H9 (cell line): ENCODE measurements around the gene MAPK8IP1. TPM values are rescaled to one million over a fixed set of nuclear protein-coding genes. Genes with fewer than 3 reads are reported as not detected.

Experiments
- DNase-seq: peaks from one replicate; pipeline ENCODE4 v3.0.0-alpha.2; 2017
- H2AFZ ChIP-seq: one replicate; pipeline ENCODE4 v1.6.1; 2013; ENCODE audit warnings: mild to moderate bottlenecking, low read length, control low read depth, moderate library complexity
- H2AK5ac ChIP-seq: 2 replicates; pipeline ENCODE4 v1.6.1; 2013; ENCODE audit warnings: low read length, control low read depth, mixed read lengths; ENCODE audit not compliant: insufficient read length
- H2BK120ac ChIP-seq: one replicate; pipeline ENCODE4 v1.6.1; 2013; ENCODE audit warnings: low read depth, mild to moderate bottlenecking, low read length, control low read depth, inconsistent platforms; ENCODE audit not compliant: poor library complexity, severe bottlenecking
- H2BK12ac ChIP-seq: 2 replicates; pipeline ENCODE4 v1.6.1; 2013; ENCODE audit warnings: low read length, control low read depth, mixed read lengths, low read depth; ENCODE audit not compliant: insufficient read length
- H2BK15ac ChIP-seq: 2 replicates; pipeline ENCODE4 v1.6.1; 2013; ENCODE audit warnings: low read depth, low read length, control low read depth
- H2BK20ac ChIP-seq: one replicate; pipeline ENCODE4 v1.6.1; 2013; ENCODE audit warnings: low read depth, mild to moderate bottlenecking, low read length, control low read depth, inconsistent platforms; ENCODE audit not compliant: poor library complexity, severe bottlenecking
- H2BK5ac ChIP-seq: 2 replicates; pipeline ENCODE4 v1.6.1; 2013; ENCODE audit warnings: low read length, control low read depth, mixed read lengths; ENCODE audit not compliant: insufficient read length
- H3K14ac ChIP-seq: 2 replicates; pipeline ENCODE4 v1.6.1; 2013; ENCODE audit warnings: low read length, control low read depth; ENCODE audit not compliant: insufficient read depth
- H3K18ac ChIP-seq: 2 replicates; pipeline ENCODE4 v1.6.1; 2013; ENCODE audit warnings: low read depth, mild to moderate bottlenecking, mixed read lengths, low read length, control low read depth; ENCODE audit not compliant: insufficient read length
- H3K23ac ChIP-seq: 2 replicates; pipeline ENCODE4 v1.6.1; 2013; ENCODE audit warnings: low read length, control low read depth, mixed read lengths, low read depth; ENCODE audit not compliant: insufficient read length
- H3K23me2 ChIP-seq: 2 replicates; pipeline ENCODE4 v1.6.1; 2013; ENCODE audit warnings: low read depth, mild to moderate bottlenecking, mixed read lengths, low read length, control low read depth; ENCODE audit not compliant: insufficient read length, poor library complexity, severe bottlenecking
- H3K27ac ChIP-seq: 2 replicates; pipeline ENCODE4 v1.5.1; 2013; ENCODE audit warnings: low read length, control low read depth, mixed read lengths, low read depth; ENCODE audit not compliant: insufficient read length
- H3K27me3 ChIP-seq: 2 replicates; pipeline ENCODE4 v1.6.1; 2013; ENCODE audit warnings: low read length, control low read depth, inconsistent platforms; ENCODE audit not compliant: insufficient read depth
- H3K4ac ChIP-seq: 2 replicates; pipeline ENCODE4 v1.6.1; 2013; ENCODE audit warnings: low read depth, mild to moderate bottlenecking, control low read depth, inconsistent platforms, low read length, moderate library complexity
- H3K4me1 ChIP-seq: 2 replicates; pipeline ENCODE4 v1.6.1; 2013; ENCODE audit warnings: low read length, control low read depth, inconsistent platforms; ENCODE audit not compliant: insufficient read depth
- H3K4me2 ChIP-seq: 2 replicates; pipeline ENCODE4 v1.6.1; 2013; ENCODE audit warnings: low read length, control low read depth, mixed read lengths; ENCODE audit not compliant: insufficient read length, insufficient read depth
- H3K56ac ChIP-seq: 2 replicates; pipeline ENCODE4 v1.6.1; 2013; ENCODE audit warnings: low read depth, mild to moderate bottlenecking, mixed read lengths, low read length, control low read depth; ENCODE audit not compliant: insufficient read length
- H3K79me1 ChIP-seq: 2 replicates; pipeline ENCODE4 v1.6.1; 2013; ENCODE audit warnings: low read depth, mild to moderate bottlenecking, moderate library complexity, low read length, control low read depth, inconsistent platforms; ENCODE audit not compliant: insufficient read depth, poor library complexity, severe bottlenecking
- H3K79me2 ChIP-seq: 2 replicates; pipeline ENCODE4 v1.6.1; 2013; ENCODE audit warnings: low read length, control low read depth, inconsistent platforms; ENCODE audit not compliant: insufficient read depth
- H3K9ac ChIP-seq: 2 replicates; pipeline ENCODE4 v1.6.1; 2013; ENCODE audit warnings: low read length, control low read depth, mixed read lengths; ENCODE audit not compliant: insufficient read length; ENCODE audit errors: extremely low read depth
- H3K9me3 ChIP-seq: one replicate; pipeline ENCODE4 v1.6.1; 2013; ENCODE audit warnings: low read depth, low read length, inconsistent platforms; ENCODE audit not compliant: control insufficient read depth
- H3T11ph ChIP-seq: one replicate; pipeline ENCODE4 v1.6.1; 2013; ENCODE audit warnings: mild to moderate bottlenecking, low read length, control low read depth, inconsistent platforms
- H4K20me1 ChIP-seq: one replicate; pipeline ENCODE4 v1.6.1; 2013; ENCODE audit not compliant: control insufficient read depth, insufficient read length, insufficient read depth
- H4K5ac ChIP-seq: 2 replicates; pipeline ENCODE4 v1.6.1; 2013; ENCODE audit warnings: low read depth, mild to moderate bottlenecking, mixed read lengths, low read length, control low read depth; ENCODE audit not compliant: insufficient read length
- H4K8ac ChIP-seq: replicated peaks from 2 replicates; pipeline ENCODE4 v1.6.1; 2013; ENCODE audit warnings: low read length, control low read depth, mixed read lengths, low read depth; ENCODE audit not compliant: insufficient read length
- H4K91ac ChIP-seq: 2 replicates; pipeline ENCODE4 v1.6.1; 2013; ENCODE audit warnings: low read depth, mild to moderate bottlenecking, moderate library complexity, mixed read lengths, low read length, control low read depth; ENCODE audit not compliant: insufficient read length
- H3K27ac Mint-ChIP-seq, 3 experiments: 2 replicates in 2 of 3; 3 replicates in 1 of 3; pipeline ENCODE4 v1.8.0; 2020 to 2021; ENCODE audit warnings: mixed read lengths in 3 of 3, mild to moderate bottlenecking in 1 of 3, moderate library complexity in 1 of 3
- H3K27me3 Mint-ChIP-seq: 2 replicates; pipeline ENCODE4 v1.8.0; 2021; ENCODE audit warnings: low read depth, mild to moderate bottlenecking, moderate library complexity, mixed read lengths
- H3K36me3 Mint-ChIP-seq, 3 experiments: 2 replicates in 2 of 3; 3 replicates in 1 of 3; pipeline ENCODE4 v1.8.0; 2020 to 2021; ENCODE audit warnings: low read depth in 3 of 3, mixed read lengths in 3 of 3; ENCODE audit not compliant: insufficient read depth in 1 of 3
- H3K4me1 Mint-ChIP-seq, 2 experiments: 2 replicates each; pipeline ENCODE4 v1.8.0; 2020; ENCODE audit warnings: mixed read lengths in 2 of 2
- H3K4me3 Mint-ChIP-seq, 2 experiments: 2 replicates in 1 of 2; 3 replicates in 1 of 2; pipeline ENCODE4 v1.8.0; 2020 to 2021; ENCODE audit warnings: mild to moderate bottlenecking in 2 of 2, mixed read lengths in 2 of 2, moderate library complexity in 1 of 2
- H3K9me3 Mint-ChIP-seq, 2 experiments: 2 replicates in 1 of 2; 3 replicates in 1 of 2; pipeline ENCODE4 v1.8.0; 2020; ENCODE audit warnings: mild to moderate bottlenecking in 2 of 2, mixed read lengths in 2 of 2, moderate library complexity in 1 of 2
- CTCF ChIP-seq: fragments of 200-600 bp; sonication (generic); conservative IDR thresholded peaks from 3 replicates; pipeline ENCODE4 v1.8.0; 2021; ENCODE audit warnings: antibody characterized with exemption, mild to moderate bottlenecking
- WGBS: extraction: QIAGEN DNeasy Blood & Tissue Kit; methylation state at CpG from one replicate; pipeline ENCODE4 v1.1.7; 2013; ENCODE audit warnings: missing lambda C conversion rate, low lambda C conversion rate, mixed read lengths; ENCODE audit not compliant: insufficient read length; ENCODE audit errors: extremely low coverage; 5-methylcytosine and 5-hydroxymethylcytosine counted together
- total RNA-seq: library from RNA; stranded (reverse); gene quantifications from 2 replicates; pipeline ENCODE4 v1.2.1, GENCODE V29; 2021

The MAPK8IP1 gene
- total RNA-seq, 1 experiment from 2014 or later, result 30.2 TPM

- no peak overlapping the region for H3K4me3 Mint-ChIP-seq
- Histone ChIP-seq H2BK20ac (no peak overlapping the region), H3K27me3 (no peaks in the 10 kb centered on the region), H3K4me2 (no peak overlapping the region), H4K5ac (no peak overlapping the region), H3K4ac (no peak overlapping the region), H4K91ac (no peak overlapping the region), H3K14ac (no peak overlapping the region), H2BK12ac (no peak overlapping the region), H3K18ac (no peak overlapping the region), H2BK5ac (no peak overlapping the region), H2BK120ac (no peak overlapping the region), H3K9me3 (no peaks in the 10 kb centered on the region), H3K27ac (no peak overlapping the region), H3K79me1 (no peaks in the 10 kb centered on the region), H3K56ac (no peak overlapping the region), H4K20me1 (no peaks in the 10 kb centered on the region), H3T11ph (no peak overlapping the region), H2AFZ (no peak overlapping the region), H3K9ac (no peak overlapping the region), H3K79me2 (no peaks in the 10 kb centered on the region), H2BK15ac (no peak overlapping the region), H2AK5ac (no peak overlapping the region), H3K23ac (no peak overlapping the region), H4K8ac (no peak overlapping the region), H3K23me2 (no peaks in the 10 kb centered on the region), H3K4me1 (0 out of 2 replicates have a peak, but pooled peaks cover 2% of the 10 kb centered on the region)
- no peaks in the 10 kb centered on the region for H3K9me3 Mint-ChIP-seq
- H3K27me3 Mint-ChIP-seq, result no peaks in the 10 kb centered on the region
- no peak for TF ChIP-seq CTCF
- no CpG with 5 or more reads among the region's 15 CpGs for WGBS
- peaks cover 11 to 21% of the 10 kb centered on the region in 2 experiments for H3K4me1 Mint-ChIP-seq
- peaks cover 1 to 50% (median 49%) of the 10 kb centered on the region in 3 experiments for H3K36me3 Mint-ChIP-seq
- peak overlapping the region in 1 of 3 experiments; percentile 53; a peak in 1 of 7 replicates for H3K27ac Mint-ChIP-seq
- DNase-seq, result peak; percentile 31
Measured at GRCh38 chr11:45933131-45933831, 47.8 kb downstream of the MAPK8IP1 start.
